Measurements from ENCODE around the gene RAB20.

- TF ChIP-seq CTCF (IDR thresholded peaks at IDR 0.05) (no peak), EZH2 (IDR thresholded peaks at IDR 0.05; ENCODE audit: borderline replicate concordance, insufficient read depth, low read depth, low read length, poor library complexity, severe bottlenecking) (no peak)
These were observed 82.9 kb downstream of the RAB20 start for GRCh38 chr13:110478405-110479214.
